ENCODE results near the gene KCNN1.

Gene KCNN1

GRCh38 chr19:18041054-18041453 lies 74.1 kb downstream of the KCNN1 start:
- H3K9me3 ChIP-seq: no peaks in the 10 kb centered on the region
- no peak overlapping the region for H3K4me3 ChIP-seq (ENCODE audit: low read depth in 1 of 2, low read length in 1 of 2)
- H3K27ac ChIP-seq: no peak overlapping the region
- no peak for TF ChIP-seq CTCF (IDR thresholded peaks at IDR 0.05)
- no peaks in the 10 kb centered on the region for H3K36me3 ChIP-seq
- H3K27me3 ChIP-seq: peaks cover 10% of the 10 kb centered on the region
- peaks cover 11 to 13% of the 10 kb centered on the region in 2 experiments for H3K4me1 ChIP-seq (ENCODE audit: control insufficient read depth in 1 of 2, insufficient read depth in 1 of 2, low read depth in 1 of 2, low read length in 1 of 2)

- no peaks in the 10 kb centered on the region for H3K9me3 ChIP-seq
- no peak overlapping the region for H3K4me3 ChIP-seq (ENCODE audit: low read depth in 1 of 2, low read length in 1 of 2)
- H3K27me3 ChIP-seq: peaks cover 10% of the 10 kb centered on the region
- H3K4me1 ChIP-seq (ENCODE audit: control insufficient read depth in 1 of 2, insufficient read depth in 1 of 2, low read depth in 1 of 2, low read length in 1 of 2): peaks cover 11 to 13% of the 10 kb centered on the region in 2 experiments
- no peak for TF ChIP-seq CTCF (IDR thresholded peaks at IDR 0.05)
- no peaks in the 10 kb centered on the region for H3K36me3 ChIP-seq
- no peak overlapping the region for H3K27ac ChIP-seq
Measured at GRCh38 chr19:18043676-18044075, 76.8 kb downstream of the KCNN1 start.

- peak overlapping the region; percentile 60 for H3K27ac ChIP-seq
Measured at GRCh38 chr19:18044825-18045304, 78.0 kb downstream of the KCNN1 start.

GRCh38 chr19:18045307-18046050 lies 78.6 kb downstream of the KCNN1 start:
- Histone ChIP-seq H3K36me3 (no peaks in the 10 kb centered on the region), H3K4me3 (ENCODE audit: low read depth in 1 of 2, low read length in 1 of 2) (peak overlapping the region; percentile 47 to 48), H3K9me3 (no peaks in the 10 kb centered on the region), H3K27ac (peak overlapping the region; percentile 60), H3K27me3 (peaks cover 9% of the 10 kb centered on the region), H3K4me1 (ENCODE audit: control insufficient read depth in 1 of 2, insufficient read depth in 1 of 2, low read depth in 1 of 2, low read length in 1 of 2) (peaks cover 11 to 13% of the 10 kb centered on the region in 2 experiments)
- no peak for TF ChIP-seq CTCF (IDR thresholded peaks at IDR 0.05)

More at GRCh38 chr19:18044825-18045304, 78.0 kb downstream of the KCNN1 start:
- no peak for TF ChIP-seq CTCF (IDR thresholded peaks at IDR 0.05)
- H3K9me3 ChIP-seq: no peaks in the 10 kb centered on the region
- H3K4me1 ChIP-seq (ENCODE audit: control insufficient read depth in 1 of 2, insufficient read depth in 1 of 2, low read depth in 1 of 2, low read length in 1 of 2): peaks cover 11 to 13% of the 10 kb centered on the region in 2 experiments
- H3K27me3 ChIP-seq: peaks cover 10% of the 10 kb centered on the region
- H3K4me3 ChIP-seq (ENCODE audit: low read depth in 1 of 2, low read length in 1 of 2): peak overlapping the region; percentile 47 to 48
- H3K36me3 ChIP-seq: no peaks in the 10 kb centered on the region

GRCh38 chr19:18046059-18046718 lies 79.3 kb downstream of the KCNN1 start:
- Histone ChIP-seq H3K4me3 (ENCODE audit: low read depth in 1 of 2, low read length in 1 of 2) (no peak overlapping the region), H3K36me3 (no peaks in the 10 kb centered on the region), H3K9me3 (no peaks in the 10 kb centered on the region), H3K4me1 (ENCODE audit: control insufficient read depth in 1 of 2, insufficient read depth in 1 of 2, low read depth in 1 of 2, low read length in 1 of 2) (peaks cover 11 to 13% of the 10 kb centered on the region in 2 experiments), H3K27me3 (peaks cover 10% of the 10 kb centered on the region), H3K27ac (no peak overlapping the region)
- no peak for TF ChIP-seq CTCF (IDR thresholded peaks at IDR 0.05)
